Measurements from ENCODE around the gene MICU1. TPM values are rescaled to one million over a fixed set of nuclear protein-coding genes. Genes with fewer than 3 reads are reported as not detected.

Gene MICU1
- total and polyA plus RNA-seq, 8 donors, result 25.9 to 212 (median 42.4) TPM

GRCh38 chr10:72509206-72509799, 116.6 kb downstream of the MICU1 start:
- 83 to 94% (median 85%) methylated on average over 4 of the region's 4 CpGs for WGBS, 5 donors
- H3K9me3 ChIP-seq, result peaks cover 0 to 2% (median under 1%) of the 10 kb centered on the region in 4 donors
- DNase-seq, result peak in 1 of 2 donors; percentile 8
- peaks cover 0 to 13% (median 9%) of the 10 kb centered on the region in 4 donors for H3K36me3 ChIP-seq
- no peaks in the 10 kb centered on the region for H3K27me3 ChIP-seq
- peaks cover 0 to 10% (median 0%) of the 10 kb centered on the region in 4 donors for H3K4me1 ChIP-seq
- TF ChIP-seq CTCF (IDR thresholded peaks at IDR 0.05) (no peak), POLR2AphosphoS5 (IDR thresholded peaks at IDR 0.05) (no peak), POLR2A (IDR thresholded peaks at IDR 0.05) (no peak), EP300 (IDR thresholded peaks at IDR 0.05) (no peak)
- intact Hi-C loops (cut with DNase I; ENCODE audit: low total_unique reads), result no loop called here
- H3K27ac ChIP-seq, result no peak overlapping the region
- no peak overlapping the region for H3K4me3 ChIP-seq

GRCh38 chr10:72508033-72508432, 117.8 kb downstream of the MICU1 start:
- peaks cover 0 to 13% (median 10%) of the 10 kb centered on the region in 4 donors for H3K36me3 ChIP-seq
- H3K9me3 ChIP-seq, result peaks cover 0 to 6% (median 2%) of the 10 kb centered on the region in 4 donors
- intact Hi-C loops (cut with DNase I; ENCODE audit: low total_unique reads), result no loop called here
- TF ChIP-seq CTCF (IDR thresholded peaks at IDR 0.05) (no peak), POLR2AphosphoS5 (IDR thresholded peaks at IDR 0.05) (no peak), POLR2A (IDR thresholded peaks at IDR 0.05) (no peak), EP300 (IDR thresholded peaks at IDR 0.05) (no peak)
- 69 to 77% (median 71%) methylated on average over 2 of the region's 2 CpGs for WGBS, 5 donors
- H3K27me3 ChIP-seq, result no peaks in the 10 kb centered on the region
- no peak overlapping the region for H3K4me3 ChIP-seq
- no peak overlapping the region for H3K27ac ChIP-seq
- DNase-seq, result no peak
- H3K4me1 ChIP-seq, result peaks cover 0 to 10% (median 0%) of the 10 kb centered on the region in 4 donors

GRCh38 chr10:72506474-72506873, 119.4 kb downstream of the MICU1 start:
- Histone ChIP-seq H3K4me1 (peaks cover 0 to 10% (median 0%) of the 10 kb centered on the region in 4 donors), H3K27me3 (no peaks in the 10 kb centered on the region), H3K9me3 (peaks cover 0 to 6% (median 2%) of the 10 kb centered on the region in 4 donors), H3K27ac (no peak overlapping the region), H3K4me3 (no peak overlapping the region), H3K36me3 (peaks cover 0 to 13% (median 10%) of the 10 kb centered on the region in 4 donors)
- DNase-seq, result no peak
- intact Hi-C loops (cut with DNase I; ENCODE audit: low total_unique reads), result no loop called here
- TF ChIP-seq POLR2A (IDR thresholded peaks at IDR 0.05) (no peak), POLR2AphosphoS5 (IDR thresholded peaks at IDR 0.05) (no peak), EP300 (IDR thresholded peaks at IDR 0.05) (no peak), CTCF (IDR thresholded peaks at IDR 0.05) (no peak)

- Histone ChIP-seq H3K36me3 (peaks cover 0 to 13% (median 10%) of the 10 kb centered on the region in 4 donors), H3K9me3 (peaks cover 0 to 6% (median 2%) of the 10 kb centered on the region in 4 donors), H3K4me3 (no peak overlapping the region), H3K27ac (no peak overlapping the region), H3K4me1 (peaks cover 0 to 10% (median 0%) of the 10 kb centered on the region in 4 donors), H3K27me3 (no peaks in the 10 kb centered on the region)
- no peak for DNase-seq
- TF ChIP-seq EP300 (IDR thresholded peaks at IDR 0.05) (no peak), POLR2A (IDR thresholded peaks at IDR 0.05) (no peak), POLR2AphosphoS5 (IDR thresholded peaks at IDR 0.05) (no peak), CTCF (IDR thresholded peaks at IDR 0.05) (no peak)
- 95 to 99% (median 98%) methylated on average over 6 of the region's 6 CpGs for WGBS, 5 donors
- intact Hi-C loops (cut with DNase I; ENCODE audit: low total_unique reads), result no loop called here
These were observed 120.4 kb downstream of the MICU1 start for GRCh38 chr10:72505435-72505834.
